Activated CD8-positive, alpha-beta T cell treated with anti-CD3 and anti-CD28 coated beads for 36 hours (primary cell): Measurements from ENCODE around the gene CFAP99. TPM values are rescaled to one million over a fixed set of nuclear protein-coding genes. Genes with fewer than 3 reads are reported as not detected.

Source experiments
- ATAC-seq: fragments of 200-7000 bp; cut with Tn5 transposase; one replicate; pipeline ENCODE4 v1.10.0; 2021; ENCODE audit warnings: mild to moderate bottlenecking, moderate library complexity
- CTCF ChIA-PET: fragments of 350-600 bp; sonication (Branson Sonifier 250); formaldehyde crosslinking; loops from one replicate; lab custom pipeline; 2021; ENCODE audit warnings: antibody characterized with exemption; lab: Charles Lee
- POLR2A ChIA-PET: fragments of 350-600 bp; sonication (Branson Sonifier 250); formaldehyde crosslinking; loops from one replicate; lab custom pipeline; 2021; ENCODE audit warnings: antibody characterized with exemption; lab: Charles Lee
- DNase-seq: peaks from one replicate; pipeline ENCODE4 v3.0.0-alpha.2; 2020
- H3K27ac Mint-ChIP-seq: one replicate; pipeline ENCODE4 v1.8.0; 2021; ENCODE audit warnings: mild to moderate bottlenecking, mixed read lengths
- H3K27me3 Mint-ChIP-seq: one replicate; pipeline ENCODE4 v1.8.0; 2021; ENCODE audit warnings: mixed read lengths
- H3K36me3 Mint-ChIP-seq: one replicate; pipeline ENCODE4 v1.8.0; 2021; ENCODE audit warnings: low read depth, mixed read lengths
- H3K4me1 Mint-ChIP-seq: one replicate; pipeline ENCODE4 v1.8.0; 2021; ENCODE audit warnings: low read depth, mixed read lengths
- H3K4me3 Mint-ChIP-seq: one replicate; pipeline ENCODE4 v1.8.0; 2021; ENCODE audit warnings: mild to moderate bottlenecking, moderate library complexity, mixed read lengths
- H3K9me3 Mint-ChIP-seq: one replicate; pipeline ENCODE4 v1.8.0; 2021; ENCODE audit warnings: mixed read lengths
- intact Hi-C: fragments of 100-400 bp; cut with micrococcal nuclease; formaldehyde crosslinking; loops from one replicate; pipeline ENCODE4 v1.10.0; 2022
- total RNA-seq, 2 experiments: library from RNA; stranded (reverse); gene quantifications; one replicate each; pipeline ENCODE4 v1.2.3, GENCODE V29; 2021
- TF ChIP-seq, protein P1 (sequence below): fragments of 200-600 bp; IDR thresholded peaks from one replicate; pipeline ENCODE4 v1.8.0; 2022; ENCODE audit warnings: antibody characterized with exemption, mild to moderate bottlenecking

The CFAP99 gene
- total RNA-seq, 2 experiments from 2014 or later, result not detected

DNA sequence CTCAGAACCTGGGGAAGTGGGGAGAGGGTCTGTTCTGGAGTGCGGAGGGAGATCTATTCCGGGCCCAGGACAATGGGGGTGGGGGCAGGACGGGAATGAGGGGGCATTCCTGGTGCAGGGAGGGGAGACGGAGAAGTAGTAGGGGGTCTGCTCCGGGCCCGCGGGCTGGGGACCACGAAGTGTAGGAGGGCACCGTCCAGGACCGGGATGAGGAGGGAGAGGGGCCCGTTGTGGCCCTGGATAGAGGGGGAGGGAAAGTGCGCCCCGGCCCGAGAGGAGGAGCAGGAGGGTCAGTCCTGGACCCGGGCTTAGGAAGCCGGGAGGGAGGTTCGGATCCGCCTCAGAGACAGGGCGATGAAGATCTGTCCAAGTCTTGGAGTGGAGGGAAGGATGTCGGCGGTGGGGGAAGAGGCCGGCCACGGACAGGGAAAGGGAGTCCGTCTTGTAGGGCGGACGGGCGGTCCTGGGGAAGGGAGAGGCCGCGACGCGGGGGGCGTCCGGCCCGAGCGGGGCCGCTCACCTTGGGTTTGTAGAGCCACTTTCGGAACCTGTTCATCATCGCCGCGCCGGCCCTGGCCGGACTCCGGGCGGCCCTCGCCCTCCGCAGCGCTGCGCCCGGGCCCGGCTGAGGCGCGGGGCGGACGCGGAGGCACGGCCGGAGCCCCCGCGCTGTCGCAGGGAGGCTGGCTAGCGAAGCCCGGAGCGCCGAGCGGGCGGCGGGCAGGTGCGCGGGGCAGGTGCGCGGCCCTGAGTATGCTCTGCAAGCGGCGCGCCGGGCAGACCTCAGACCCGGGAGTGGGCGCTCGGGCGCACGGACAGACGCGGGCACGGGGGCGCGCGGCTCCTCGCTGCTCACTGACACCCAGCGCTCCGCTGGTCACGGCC, 748 bp upstream of the CFAP99 start, which contains the start of gene ZFYVE28:
TSS of gene ZFYVE28 (minus strand) at position 881 of the 885 bp plus-strand sequence. CDS start at position 559, 322 bp downstream.
- H3K27me3 Mint-ChIP-seq, result peaks cover 46% of the 10 kb centered on the region
- intact Hi-C loops, result no loop called here
- no peaks in the 10 kb centered on the region for H3K9me3 Mint-ChIP-seq
- ATAC-seq (no peak), DNase-seq (no peak)
- H3K4me3 Mint-ChIP-seq, result peak within 1 kb of the TSS; percentile 76
- POLR2A ChIA-PET, result no interaction called here
- TF ChIP-seq, protein P1, sequence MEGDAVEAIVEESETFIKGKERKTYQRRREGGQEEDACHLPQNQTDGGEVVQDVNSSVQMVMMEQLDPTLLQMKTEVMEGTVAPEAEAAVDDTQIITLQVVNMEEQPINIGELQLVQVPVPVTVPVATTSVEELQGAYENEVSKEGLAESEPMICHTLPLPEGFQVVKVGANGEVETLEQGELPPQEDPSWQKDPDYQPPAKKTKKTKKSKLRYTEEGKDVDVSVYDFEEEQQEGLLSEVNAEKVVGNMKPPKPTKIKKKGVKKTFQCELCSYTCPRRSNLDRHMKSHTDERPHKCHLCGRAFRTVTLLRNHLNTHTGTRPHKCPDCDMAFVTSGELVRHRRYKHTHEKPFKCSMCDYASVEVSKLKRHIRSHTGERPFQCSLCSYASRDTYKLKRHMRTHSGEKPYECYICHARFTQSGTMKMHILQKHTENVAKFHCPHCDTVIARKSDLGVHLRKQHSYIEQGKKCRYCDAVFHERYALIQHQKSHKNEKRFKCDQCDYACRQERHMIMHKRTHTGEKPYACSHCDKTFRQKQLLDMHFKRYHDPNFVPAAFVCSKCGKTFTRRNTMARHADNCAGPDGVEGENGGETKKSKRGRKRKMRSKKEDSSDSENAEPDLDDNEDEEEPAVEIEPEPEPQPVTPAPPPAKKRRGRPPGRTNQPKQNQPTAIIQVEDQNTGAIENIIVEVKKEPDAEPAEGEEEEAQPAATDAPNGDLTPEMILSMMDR, result no peak
- H3K4me1 Mint-ChIP-seq, result peaks cover 42% of the 10 kb centered on the region
- H3K27ac Mint-ChIP-seq, result peak within 1 kb of the TSS; percentile 60
- CTCF ChIA-PET, result interaction anchor here (1.4 to 1.7 kb wide), 3 partner anchors 10 to 177 kb away, joined by 4 to 7 read pairs (median 6); partner anchors contain the start of genes HAUS3 and POLN
- H3K36me3 Mint-ChIP-seq, result no peaks in the 10 kb centered on the region

GRCh38 chr4:2419814-2420213, 1.1 kb downstream of the CFAP99 start:
- no peaks in the 10 kb centered on the region for H3K36me3 Mint-ChIP-seq
- ATAC-seq (no peak), DNase-seq (no peak)
- CTCF ChIA-PET, result interaction anchor here (1.0 to 1.7 kb wide), 5 partner anchors 8 to 181 kb away, joined by 3 to 7 read pairs (median 4); partner anchors contain the start of genes HAUS3 and POLN
- H3K9me3 Mint-ChIP-seq, result no peaks in the 10 kb centered on the region
- no peak overlapping the region for H3K27ac Mint-ChIP-seq
- POLR2A ChIA-PET, result interaction anchor here (1.0 to 1.1 kb wide), 2 partner anchors 19 to 57 kb away, joined by 3 read pairs; no protein-coding TSS in a partner anchor
- H3K4me1 Mint-ChIP-seq, result peaks cover 26% of the 10 kb centered on the region
- intact Hi-C loops, result no loop called here
- H3K4me3 Mint-ChIP-seq, result peak overlapping the region; percentile 16
- peaks cover 40% of the 10 kb centered on the region for H3K27me3 Mint-ChIP-seq
- TF ChIP-seq, protein P1, result no peak

GRCh38 chr4:2421928-2422327, 3.2 kb downstream of the CFAP99 start:
- no peak overlapping the region for H3K27ac Mint-ChIP-seq
- DNase-seq, result no peak
- no peak for ATAC-seq
- peaks cover 15% of the 10 kb centered on the region for H3K4me1 Mint-ChIP-seq
- H3K9me3 Mint-ChIP-seq, result no peaks in the 10 kb centered on the region
- intact Hi-C loops, result no loop called here
- H3K4me3 Mint-ChIP-seq, result no peak overlapping the region
- ChIA-PET CTCF (interaction anchor here (1.2 kb wide), 1 partner anchor 10 kb away, joined by 3 read pairs; no protein-coding TSS in a partner anchor), POLR2A (no interaction called here)
- TF ChIP-seq, protein P1, result no peak
- H3K27me3 Mint-ChIP-seq, result peaks cover 26% of the 10 kb centered on the region
- H3K36me3 Mint-ChIP-seq, result no peaks in the 10 kb centered on the region

DNA sequence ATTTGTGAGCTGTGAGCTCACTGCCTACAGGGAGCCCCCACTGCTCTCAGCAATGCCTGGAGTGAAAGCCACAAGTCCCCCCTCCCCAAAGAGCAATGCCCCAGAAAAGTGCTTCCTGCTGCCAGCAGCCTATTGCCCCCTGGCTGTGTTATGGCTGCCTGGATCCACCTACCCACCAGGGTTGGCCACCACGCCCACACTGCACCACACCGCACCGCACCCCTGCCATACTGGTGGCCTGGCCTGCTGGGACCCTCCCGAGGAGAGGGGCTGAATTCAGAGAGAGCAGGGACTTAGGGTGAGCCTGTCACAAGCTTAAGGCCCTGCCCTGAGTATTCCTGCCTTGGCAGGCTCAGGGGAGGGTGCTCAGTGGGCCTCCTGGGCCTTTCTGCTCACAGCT, 4.3 kb downstream of the CFAP99 start:
- CTCF ChIA-PET, result interaction anchor here (1.2 kb wide), 1 partner anchor 11 kb away, joined by 3 read pairs; no protein-coding TSS in a partner anchor

More for the DNA sequence above, 4.3 kb downstream of the CFAP99 start:
- Mint-ChIP-seq H3K36me3 (no peaks in the 10 kb centered on the region), H3K9me3 (no peaks in the 10 kb centered on the region), H3K27ac (no peak overlapping the region), H3K4me3 (no peak overlapping the region), H3K4me1 (peaks cover 12% of the 10 kb centered on the region), H3K27me3 (peaks cover 20% of the 10 kb centered on the region)
- TF ChIP-seq, protein P1, result no peak
- POLR2A ChIA-PET, result no interaction called here
- DNase-seq (no peak), ATAC-seq (no peak)
- intact Hi-C loops, result no loop called here
